NB4 (cell line): ENCODE measurements around the gene ODAD2.

Source experiments
- DNase-seq: peaks from one replicate; pipeline ENCODE4 v3.0.0; 2010; ENCODE audit warnings: low read depth
- H3K4me3 ChIP-seq: one replicate; pipeline ENCODE4 v1.5.1; 2011; ENCODE audit warnings: mild to moderate bottlenecking, low read depth, low read length, moderate library complexity
- CTCF ChIP-seq: IDR thresholded peaks from one replicate; pipeline ENCODE4 v1.5.1; 2012; ENCODE audit warnings: low read depth, low read length
- MAX ChIP-seq: IDR thresholded peaks from 2 replicates; pipeline ENCODE4 v1.6.1; 2011; ENCODE audit warnings: low read depth, low read length
- MYC ChIP-seq: IDR thresholded peaks from 2 replicates; pipeline ENCODE4 v1.6.1; 2011; ENCODE audit warnings: low read depth, low read length
- POLR2A ChIP-seq: IDR thresholded peaks from 2 replicates; pipeline ENCODE4 v1.6.1; 2011; ENCODE audit warnings: mild to moderate bottlenecking; ENCODE audit not compliant: insufficient read length; ENCODE audit errors: extremely low read depth

The ODAD2 gene

DNA sequence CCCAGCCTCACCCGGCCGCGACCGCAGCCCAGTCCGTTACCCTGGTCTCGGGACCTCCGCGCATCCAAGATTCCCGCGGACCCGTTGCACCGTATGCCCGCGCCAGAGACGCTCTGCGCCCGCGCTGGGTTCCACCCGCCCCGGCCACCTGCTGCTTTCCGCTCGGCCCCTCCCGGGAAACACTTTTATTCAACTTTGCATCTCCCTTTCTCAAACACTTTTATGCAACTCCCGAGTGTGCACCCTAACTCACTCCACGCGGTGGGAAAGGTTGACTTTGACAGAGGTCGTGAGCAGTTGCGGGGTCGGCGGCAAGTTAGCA, at the start of gene ODAD2:
ODAD2 (minus strand) TSS at position 126 of the 322 bp plus-strand sequence. CDS start 3,937 bp downstream, outside the sequence.
- no peak for TF ChIP-seq POLR2A
- peak; percentile 2; the same call in 1 of the 2 replicates for TF ChIP-seq MYC
- H3K4me3 ChIP-seq = peak within 1 kb of the TSS; percentile 62
- DNase-seq = no peak

DNA sequence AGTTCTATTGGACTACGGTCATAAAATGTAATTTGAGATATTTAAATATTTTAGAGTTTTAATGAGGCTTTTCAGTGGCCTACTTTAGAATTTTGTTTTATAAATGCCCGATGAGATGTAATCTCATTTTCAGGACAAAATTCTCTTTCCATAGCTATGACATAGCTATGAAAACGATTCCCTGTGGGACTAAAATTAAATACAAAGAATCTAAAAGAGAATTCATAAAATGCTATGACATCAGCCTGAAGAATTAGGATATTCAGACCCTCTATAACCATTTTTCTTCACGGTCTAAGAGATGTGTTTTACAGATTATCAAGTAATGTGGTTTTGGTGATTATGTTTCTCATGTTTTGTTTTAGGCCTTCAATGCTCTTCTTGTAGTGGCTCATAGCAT, 48.2 kb upstream of the ODAD2 start:
- no peak for DNase-seq
- TF ChIP-seq POLR2A (no peak), CTCF (no peak), MAX (no peak), MYC (no peak)
- no peak overlapping the region for H3K4me3 ChIP-seq

- no peak for DNase-seq
- TF ChIP-seq MAX = no peak
- TF ChIP-seq MYC = no peak
- TF ChIP-seq POLR2A = no peak
- no peak for TF ChIP-seq CTCF
- no peak overlapping the region for H3K4me3 ChIP-seq
Observed at GRCh38 chr10:28046579-28046978, 47.7 kb upstream of the ODAD2 start.

DNA sequence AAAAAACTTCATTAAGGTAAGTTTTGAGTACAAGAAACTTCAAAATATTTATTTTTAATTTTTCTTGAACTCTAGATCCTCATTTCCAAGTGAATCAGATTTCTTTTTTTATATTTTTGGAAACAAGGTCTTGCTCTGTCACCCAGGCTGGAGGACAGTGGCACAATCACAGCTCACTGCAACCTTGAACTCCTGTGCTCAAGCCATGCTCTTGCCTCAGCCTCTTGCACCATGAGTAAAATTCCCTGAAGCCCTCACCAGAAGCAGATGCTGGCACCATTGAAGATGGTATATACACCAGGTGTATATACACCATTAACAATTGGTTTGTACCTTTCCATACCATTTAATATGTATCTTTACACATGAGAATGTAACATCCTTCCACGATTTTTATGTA, 45.1 kb upstream of the ODAD2 start:
- TF ChIP-seq CTCF = no peak
- TF ChIP-seq MYC = no peak
- TF ChIP-seq MAX = no peak
- no peak for TF ChIP-seq POLR2A
- DNase-seq = no peak
- no peak overlapping the region for H3K4me3 ChIP-seq

- H3K4me3 ChIP-seq = no peak overlapping the region
- DNase-seq = no peak
- TF ChIP-seq MAX (no peak), CTCF (no peak), POLR2A (no peak), MYC (no peak)
Observed at GRCh38 chr10:28036587-28036986, 37.7 kb upstream of the ODAD2 start.

DNA sequence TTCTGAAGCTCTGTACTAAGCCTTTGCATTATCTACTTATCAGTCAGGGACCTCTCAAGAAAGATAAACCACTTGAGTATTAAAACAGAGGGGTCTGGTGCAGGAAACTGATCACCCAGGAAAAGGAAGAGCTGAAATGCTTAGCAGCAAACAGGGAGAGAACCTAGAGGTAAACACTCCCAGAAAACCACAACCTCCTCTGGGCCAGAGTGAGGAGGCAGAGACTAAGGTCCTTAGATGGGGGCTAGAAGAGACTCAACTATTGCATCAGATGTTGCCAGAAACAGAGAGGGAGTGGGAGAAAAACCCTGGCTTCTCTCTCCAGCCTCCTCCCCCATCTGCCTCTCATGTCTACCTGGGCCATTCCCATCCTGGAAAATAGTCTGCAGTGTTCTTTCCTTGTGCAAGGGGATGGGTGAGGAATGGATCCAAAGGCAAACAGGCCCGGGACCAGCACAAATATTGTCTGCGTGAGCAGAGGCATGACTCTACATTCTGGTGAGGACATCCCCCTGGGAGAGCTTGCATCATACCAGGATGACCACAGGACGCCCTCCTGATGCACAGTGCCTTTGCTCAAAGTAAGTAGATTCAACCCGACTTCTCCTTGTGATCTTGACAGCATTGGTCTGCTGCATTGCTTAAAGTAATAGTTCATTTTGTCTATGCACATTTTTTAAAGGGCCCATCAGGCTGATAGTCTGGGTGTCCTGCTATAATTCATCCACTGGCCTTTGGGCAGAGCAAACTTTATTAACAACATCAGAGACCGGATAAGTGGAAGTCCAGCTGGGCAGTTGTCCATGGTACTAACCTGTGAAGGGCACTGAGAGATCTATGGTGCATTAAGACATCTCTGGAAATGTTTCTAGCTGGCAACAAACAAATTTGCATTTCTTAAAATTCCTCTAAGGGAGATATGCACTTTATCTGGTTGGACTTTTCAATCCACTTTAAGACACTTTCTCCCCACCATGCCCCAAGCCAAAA, 22.4 kb upstream of the ODAD2 start:
- DNase-seq = peak; percentile 91
- no peak for TF ChIP-seq MAX
- TF ChIP-seq CTCF = no peak
- TF ChIP-seq POLR2A = no peak
- no peak for TF ChIP-seq MYC
- peak overlapping the region; percentile 32 for H3K4me3 ChIP-seq
